HG03469 (cell line): ENCODE results near the gene HSPB3.
A peak's percentile ranks its signal among the peaks of the same experiment; 100 is the strongest.
"Not testable (repeated sequence)": the region's sequence is repeated elsewhere in the genome, so short reads cannot be mapped to it uniquely, and the experiment has no call there.

ENCODE experiments used
- ATAC-seq: cut with Tn5 transposase; IDR thresholded peaks from one replicate; pipeline ENCODE4 v1.9.1; 2021; ENCODE audit warnings: mild to moderate bottlenecking, moderate library complexity, moderate number of reproducible peaks; ENCODE audit not compliant: unreplicated experiment

Gene HSPB3

GRCh38 chr5:54455413-54456157 lies at the start of gene HSPB3:
Gene HSPB3 (plus strand): TSS chr5:54455699. CDS start chr5:54455790, 91 bp downstream.
- ATAC-seq = no peak

- no peak for ATAC-seq
Observed at GRCh38 chr5:54411176-54411575, 44.3 kb upstream of the HSPB3 start.

- no peak for ATAC-seq
Observed at GRCh38 chr5:54412913-54413312, 42.6 kb upstream of the HSPB3 start.

- ATAC-seq = no peak
Observed at GRCh38 chr5:54415147-54415546, 40.4 kb upstream of the HSPB3 start.

- no peak for ATAC-seq
Observed at GRCh38 chr5:54415896-54416601, 39.5 kb upstream of the HSPB3 start.

- not testable (repeated sequence) for ATAC-seq
Observed at GRCh38 chr5:54419573-54420423, 35.7 kb upstream of the HSPB3 start.

GRCh38 chr5:54420511-54420910 lies 35.0 kb upstream of the HSPB3 start:
- ATAC-seq = not testable (repeated sequence)

- ATAC-seq = no peak
Observed at GRCh38 chr5:54421976-54422375, 33.5 kb upstream of the HSPB3 start.

GRCh38 chr5:54425258-54425657 lies 30.2 kb upstream of the HSPB3 start:
- no peak for ATAC-seq

GRCh38 chr5:54426209-54426608 lies 29.3 kb upstream of the HSPB3 start:
- no peak for ATAC-seq

GRCh38 chr5:54434650-54435049 lies 20.8 kb upstream of the HSPB3 start:
- not testable (repeated sequence) for ATAC-seq

- ATAC-seq = no peak
Observed at GRCh38 chr5:54438620-54439389, 16.7 kb upstream of the HSPB3 start.

- peak; percentile 81 for ATAC-seq
Observed at GRCh38 chr5:54440456-54440893, 15.0 kb upstream of the HSPB3 start.

GRCh38 chr5:54442271-54442670 lies 13.2 kb upstream of the HSPB3 start:
- no peak for ATAC-seq

GRCh38 chr5:54443270-54443669 lies 12.2 kb upstream of the HSPB3 start:
- no peak for ATAC-seq

- ATAC-seq = no peak
Observed at GRCh38 chr5:54445691-54446378, 9.7 kb upstream of the HSPB3 start.

GRCh38 chr5:54446379-54446732 lies 9.1 kb upstream of the HSPB3 start:
- ATAC-seq = no peak

- no peak for ATAC-seq
Observed at GRCh38 chr5:54449923-54450322, 5.6 kb upstream of the HSPB3 start.

GRCh38 chr5:54450542-54450941 lies 5.0 kb upstream of the HSPB3 start:
- no peak for ATAC-seq

- no peak for ATAC-seq
Observed at GRCh38 chr5:54453046-54453445, 2.5 kb upstream of the HSPB3 start.
